H1 (cell line): ENCODE measurements around the gene ZFPL1. TPM values are rescaled to one million over a fixed set of nuclear protein-coding genes. Genes with fewer than 3 reads are reported as not detected.

Source experiments
- RXRA ChIP-seq: IDR thresholded peaks from 2 replicates; pipeline ENCODE4 v1.6.1; 2011; ENCODE audit warnings: low read depth, mild to moderate bottlenecking, low read length, moderate library complexity; ENCODE audit not compliant: insufficient read depth
- polyA plus RNA-seq, 7 experiments: library from polyadenylated mRNA; depleted of rRNA in 3 of 7; stranded (reverse) in 5 of 7; unstranded in 2 of 7; fragments of >200 nt in 5 of 7; fragments of 200-250 nt in 2 of 7; gene quantifications; 1 replicate in 5 of 7; 2 replicates in 1 of 7; 4 replicates in 1 of 7; pipeline versions ENCODE4 v1.2.1 to v1.2.3, GENCODE V29; 2011 to 2013; ENCODE audit warnings: missing spikeins in 2 of 7, mixed read lengths in 2 of 7
- total RNA-seq: library from RNA; stranded (reverse); fragmentation: NEBNext Ultra II Directional; extraction: Animal tissue kit (Norgen Biotek cat#: 25700); gene quantifications from 2 replicates; pipeline ENCODE4 v1.2.1, GENCODE V29; 2021

ZFPL1 gene
- total and polyA plus RNA-seq, 2 of the 8 experiments (the other 6 are each of a cell fraction or from before 2014, with no cell fraction given) = 21.5 to 76.8 TPM

DNA sequence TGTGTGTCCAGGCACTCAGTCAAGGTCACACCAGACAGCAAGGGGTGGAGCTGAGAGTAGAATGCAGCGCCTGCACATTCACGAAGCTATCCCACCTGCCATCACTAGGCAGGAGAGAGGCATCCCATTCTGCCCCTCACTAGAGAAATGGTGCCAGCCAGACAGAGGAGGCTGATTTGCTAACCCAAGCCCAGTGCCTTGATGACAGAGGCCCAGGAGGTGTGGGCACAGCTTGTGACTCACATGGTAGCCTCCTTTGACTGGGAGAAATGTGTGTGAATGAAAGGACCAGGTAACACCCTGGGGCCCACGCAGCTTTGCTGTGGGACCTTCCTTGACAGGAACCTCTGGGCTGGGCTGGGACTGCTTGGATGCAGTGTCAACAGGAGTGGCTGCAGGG, 20.5 kb upstream of the ZFPL1 start (continued):
- TF ChIP-seq RXRA = no peak
